DMS153 (cell line): Measurements from ENCODE around the gene SMOC2.

Experiments
- DNase-seq: peaks from one replicate; lab custom pipeline; 2025; lab: John Stamatoyannopoulos, UW

Gene SMOC2

GRCh38 chr6:168626046-168626602, 185.1 kb downstream of the SMOC2 start:
- DNase-seq = no peak

GRCh38 chr6:168627506-168628175, 186.7 kb downstream of the SMOC2 start:
- no peak for DNase-seq

GRCh38 chr6:168628176-168628553, 187.2 kb downstream of the SMOC2 start:
- DNase-seq = no peak

GRCh38 chr6:168628732-168629245, 187.8 kb downstream of the SMOC2 start:
- no peak for DNase-seq

- no peak for DNase-seq
Measured at GRCh38 chr6:168631564-168631963, 190.6 kb downstream of the SMOC2 start.

- no peak for DNase-seq
Measured at GRCh38 chr6:168632694-168633093, 191.7 kb downstream of the SMOC2 start.

- no peak for DNase-seq
Measured at GRCh38 chr6:168634541-168635328, 193.8 kb downstream of the SMOC2 start.

GRCh38 chr6:168636147-168637004, 195.4 kb downstream of the SMOC2 start:
- no peak for DNase-seq

GRCh38 chr6:168637834-168638233, 196.8 kb downstream of the SMOC2 start:
- DNase-seq = no peak

- DNase-seq = no peak
Measured at GRCh38 chr6:168638468-168639271, 197.7 kb downstream of the SMOC2 start.

- DNase-seq = no peak
Measured at GRCh38 chr6:168640181-168640580, 199.2 kb downstream of the SMOC2 start.

GRCh38 chr6:168640768-168641167, 199.8 kb downstream of the SMOC2 start:
- DNase-seq = no peak

GRCh38 chr6:168641446-168641845, 200.5 kb downstream of the SMOC2 start:
- no peak for DNase-seq

- DNase-seq = no peak
Measured at GRCh38 chr6:168643401-168643800, 202.4 kb downstream of the SMOC2 start.

- no peak for DNase-seq
Measured at GRCh38 chr6:168645326-168645725, 204.3 kb downstream of the SMOC2 start.

GRCh38 chr6:168647271-168647670, 206.3 kb downstream of the SMOC2 start:
- no peak for DNase-seq

- DNase-seq = peak; percentile 51
Measured at GRCh38 chr6:168648240-168649125, 207.5 kb downstream of the SMOC2 start.

- DNase-seq = no peak
Measured at GRCh38 chr6:168649209-168649608, 208.2 kb downstream of the SMOC2 start.

- DNase-seq = no peak
Measured at GRCh38 chr6:168650671-168651111, 209.7 kb downstream of the SMOC2 start.
